ENCODE data around the gene LAMA2. TPM values are rescaled to one million over a fixed set of nuclear protein-coding genes. Genes with fewer than 3 reads are reported as not detected.

LAMA2 gene
- total and polyA plus RNA-seq, 2 of the 13 experiments (the other 11 are each of a cell fraction or from before 2014, with no cell fraction given): 0.11 to 0.28 TPM

DNA sequence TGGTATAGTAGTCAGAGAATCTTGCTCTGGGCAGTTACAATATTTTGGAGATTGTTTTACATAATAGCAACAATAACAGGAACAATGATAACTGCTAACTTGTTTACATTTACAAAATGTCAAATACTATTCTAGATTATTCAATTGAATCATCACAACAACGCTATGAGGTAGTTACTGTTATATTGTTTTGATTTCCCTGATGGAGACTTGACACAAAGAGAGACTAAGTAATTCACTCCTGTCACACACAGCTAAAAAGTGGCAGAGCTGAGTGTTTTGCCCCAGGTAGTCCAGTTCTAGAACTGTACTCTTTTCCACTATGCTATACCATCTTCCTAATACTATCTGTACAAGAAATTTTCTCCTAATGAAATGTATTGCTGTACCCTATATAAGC lies 356.1 kb downstream of the LAMA2 start:
- no TSS peak for BruUV-seq (replicated peaks)
- CTCF ChIA-PET (ENCODE audit: low intra/inter-chr PET ratio, low total read pairs): no interaction called here

More for the DNA sequence above, 356.1 kb downstream of the LAMA2 start:
- H3K27ac ChIP-seq (ENCODE audit: extremely low read length, insufficient read depth, low read length): no peak overlapping the region
- H3K4me3 ChIP-seq (replicated peaks in 1 of 3; ENCODE audit: insufficient read depth in 1 of 3, low read depth in 2 of 3, low read length in 3 of 3): no peak overlapping the region
- H3K36me3 ChIP-seq (replicated peaks in 1 of 2; ENCODE audit: control insufficient read depth in 1 of 2, insufficient read depth in 2 of 2, low read length in 2 of 2): no peaks in the 10 kb centered on the region
- TF ChIP-seq ZNF589 (CRISPR knock-in tag; conservative IDR thresholded peaks at IDR 0.05): no peak
- TF ChIP-seq, protein P1, sequence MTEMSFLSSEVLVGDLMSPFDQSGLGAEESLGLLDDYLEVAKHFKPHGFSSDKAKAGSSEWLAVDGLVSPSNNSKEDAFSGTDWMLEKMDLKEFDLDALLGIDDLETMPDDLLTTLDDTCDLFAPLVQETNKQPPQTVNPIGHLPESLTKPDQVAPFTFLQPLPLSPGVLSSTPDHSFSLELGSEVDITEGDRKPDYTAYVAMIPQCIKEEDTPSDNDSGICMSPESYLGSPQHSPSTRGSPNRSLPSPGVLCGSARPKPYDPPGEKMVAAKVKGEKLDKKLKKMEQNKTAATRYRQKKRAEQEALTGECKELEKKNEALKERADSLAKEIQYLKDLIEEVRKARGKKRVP (CRISPR knock-in tag; IDR thresholded peaks at IDR 0.05): no peak
- TF ChIP-seq MAFF (IDR thresholded peaks at IDR 0.05; ENCODE audit: low read depth, low read length): no peak
- TF ChIP-seq, protein P2, sequence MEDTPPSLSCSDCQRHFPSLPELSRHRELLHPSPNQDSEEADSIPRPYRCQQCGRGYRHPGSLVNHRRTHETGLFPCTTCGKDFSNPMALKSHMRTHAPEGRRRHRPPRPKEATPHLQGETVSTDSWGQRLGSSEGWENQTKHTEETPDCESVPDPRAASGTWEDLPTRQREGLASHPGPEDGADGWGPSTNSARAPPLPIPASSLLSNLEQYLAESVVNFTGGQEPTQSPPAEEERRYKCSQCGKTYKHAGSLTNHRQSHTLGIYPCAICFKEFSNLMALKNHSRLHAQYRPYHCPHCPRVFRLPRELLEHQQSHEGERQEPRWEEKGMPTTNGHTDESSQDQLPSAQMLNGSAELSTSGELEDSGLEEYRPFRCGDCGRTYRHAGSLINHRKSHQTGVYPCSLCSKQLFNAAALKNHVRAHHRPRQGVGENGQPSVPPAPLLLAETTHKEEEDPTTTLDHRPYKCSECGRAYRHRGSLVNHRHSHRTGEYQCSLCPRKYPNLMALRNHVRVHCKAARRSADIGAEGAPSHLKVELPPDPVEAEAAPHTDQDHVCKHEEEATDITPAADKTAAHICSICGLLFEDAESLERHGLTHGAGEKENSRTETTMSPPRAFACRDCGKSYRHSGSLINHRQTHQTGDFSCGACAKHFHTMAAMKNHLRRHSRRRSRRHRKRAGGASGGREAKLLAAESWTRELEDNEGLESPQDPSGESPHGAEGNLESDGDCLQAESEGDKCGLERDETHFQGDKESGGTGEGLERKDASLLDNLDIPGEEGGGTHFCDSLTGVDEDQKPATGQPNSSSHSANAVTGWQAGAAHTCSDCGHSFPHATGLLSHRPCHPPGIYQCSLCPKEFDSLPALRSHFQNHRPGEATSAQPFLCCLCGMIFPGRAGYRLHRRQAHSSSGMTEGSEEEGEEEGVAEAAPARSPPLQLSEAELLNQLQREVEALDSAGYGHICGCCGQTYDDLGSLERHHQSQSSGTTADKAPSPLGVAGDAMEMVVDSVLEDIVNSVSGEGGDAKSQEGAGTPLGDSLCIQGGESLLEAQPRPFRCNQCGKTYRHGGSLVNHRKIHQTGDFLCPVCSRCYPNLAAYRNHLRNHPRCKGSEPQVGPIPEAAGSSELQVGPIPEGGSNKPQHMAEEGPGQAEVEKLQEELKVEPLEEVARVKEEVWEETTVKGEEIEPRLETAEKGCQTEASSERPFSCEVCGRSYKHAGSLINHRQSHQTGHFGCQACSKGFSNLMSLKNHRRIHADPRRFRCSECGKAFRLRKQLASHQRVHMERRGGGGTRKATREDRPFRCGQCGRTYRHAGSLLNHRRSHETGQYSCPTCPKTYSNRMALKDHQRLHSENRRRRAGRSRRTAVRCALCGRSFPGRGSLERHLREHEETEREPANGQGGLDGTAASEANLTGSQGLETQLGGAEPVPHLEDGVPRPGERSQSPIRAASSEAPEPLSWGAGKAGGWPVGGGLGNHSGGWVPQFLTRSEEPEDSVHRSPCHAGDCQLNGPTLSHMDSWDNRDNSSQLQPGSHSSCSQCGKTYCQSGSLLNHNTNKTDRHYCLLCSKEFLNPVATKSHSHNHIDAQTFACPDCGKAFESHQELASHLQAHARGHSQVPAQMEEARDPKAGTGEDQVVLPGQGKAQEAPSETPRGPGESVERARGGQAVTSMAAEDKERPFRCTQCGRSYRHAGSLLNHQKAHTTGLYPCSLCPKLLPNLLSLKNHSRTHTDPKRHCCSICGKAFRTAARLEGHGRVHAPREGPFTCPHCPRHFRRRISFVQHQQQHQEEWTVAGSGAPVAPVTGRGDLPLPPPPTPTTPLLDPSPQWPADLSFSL (CRISPR knock-in tag; IDR thresholded peaks at IDR 0.05): no peak
- no peak for TF ChIP-seq ZNF747 (CRISPR knock-in tag; IDR thresholded peaks at IDR 0.05; ENCODE audit: borderline replicate concordance)
- TF ChIP-seq CCDC6 (CRISPR knock-in tag; IDR thresholded peaks at IDR 0.05): no peak
- TF ChIP-seq ZNF615 (CRISPR knock-in tag; IDR thresholded peaks at IDR 0.05; ENCODE audit: borderline replicate concordance): no peak
- ATAC-seq (no peak), DNase-seq (ENCODE audit: low spot score) (no peak), FAIRE-seq (no peak)
- no peaks in the 10 kb centered on the region for H3K79me2 ChIP-seq (ENCODE audit: insufficient read depth, low read length)
- no peak overlapping the region for H3K4me2 ChIP-seq (ENCODE audit: low read depth, low read length)
- POLR2A ChIA-PET: no interaction called here
- no peaks in the 10 kb centered on the region for H3K4me1 ChIP-seq (ENCODE audit: insufficient read depth, low read length)
- no peaks in the 10 kb centered on the region for H3K9me3 ChIP-seq (ENCODE audit: low read length)
- H2AFZ ChIP-seq (ENCODE audit: low read length): no peak overlapping the region
- no peaks in the 10 kb centered on the region for H3K27me3 ChIP-seq (ENCODE audit: control insufficient read depth in 1 of 2, insufficient read depth in 2 of 2, low read length in 2 of 2)
- 3% methylated on average over 1 of the region's 1 CpG for WGBS (ENCODE audit: low lambda C conversion rate)
- no peaks in the 10 kb centered on the region for H4K20me1 ChIP-seq (ENCODE audit: insufficient read depth, low read length)
- intact Hi-C loops (cut with micrococcal nuclease; ENCODE audit: unreplicated experiment): no loop called here
- H3K9ac ChIP-seq (ENCODE audit: insufficient read depth, low read depth, low read length): no peak overlapping the region
- in situ Hi-C loops (cut with HindIII; ENCODE audit: extremely low pct_ligation_motif_present, low pct_unique_long_range_greater_than_20kb): no loop called here

Measured in HepG2 (cell line).